GM21825 (cell line): ENCODE data around the gene RPUSD3.

Experiments used
- ATAC-seq: cut with Tn5 transposase; IDR thresholded peaks from one replicate; pipeline ENCODE4 v1.9.1; 2021; ENCODE audit warnings: mild to moderate bottlenecking, moderate library complexity; ENCODE audit not compliant: unreplicated experiment

The RPUSD3 gene

DNA sequence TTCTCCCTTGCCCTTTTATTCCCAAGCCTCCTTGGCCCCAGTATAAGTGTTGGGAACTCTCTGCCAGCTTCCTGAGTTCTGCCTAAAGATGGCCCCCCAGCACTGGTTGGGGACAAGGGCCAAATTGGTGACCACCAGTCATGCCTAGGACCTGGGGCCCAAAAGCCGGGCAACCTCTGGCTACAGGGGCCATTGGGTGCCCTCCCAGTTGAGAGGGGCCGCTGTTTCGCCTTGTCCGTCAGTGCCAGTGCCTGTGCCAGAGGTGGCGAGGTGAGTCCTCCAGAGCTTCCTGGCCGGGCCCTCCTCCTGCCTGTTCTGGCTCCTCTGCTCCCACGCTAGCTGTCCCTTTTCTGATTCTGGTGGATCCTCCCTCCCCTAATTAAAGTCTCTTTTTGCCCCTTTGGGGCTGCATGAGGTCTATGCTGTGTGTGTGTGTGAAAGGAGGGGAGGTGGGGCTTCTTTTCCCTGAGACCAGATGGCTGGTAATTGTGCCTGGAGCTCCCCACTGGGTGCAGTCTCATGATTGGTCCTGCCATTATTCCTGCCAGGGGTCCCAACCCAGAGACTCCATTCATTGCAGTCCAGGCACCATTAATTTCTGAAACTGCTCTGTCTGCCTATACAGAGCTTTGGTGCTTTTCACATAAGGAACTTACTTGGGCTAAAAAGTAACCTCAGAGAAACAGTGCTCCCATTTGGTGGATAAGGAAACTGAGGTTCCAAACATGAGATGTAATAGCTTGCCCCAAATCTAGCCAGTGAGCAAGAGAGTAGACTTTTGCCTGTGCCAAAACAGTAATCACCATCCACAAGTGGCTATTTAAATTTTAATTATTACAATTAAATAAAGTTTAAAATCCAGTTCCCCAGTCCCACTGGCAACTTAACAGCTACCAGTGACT is 36.9 kb downstream of the RPUSD3 start:
- ATAC-seq, result no peak

DNA sequence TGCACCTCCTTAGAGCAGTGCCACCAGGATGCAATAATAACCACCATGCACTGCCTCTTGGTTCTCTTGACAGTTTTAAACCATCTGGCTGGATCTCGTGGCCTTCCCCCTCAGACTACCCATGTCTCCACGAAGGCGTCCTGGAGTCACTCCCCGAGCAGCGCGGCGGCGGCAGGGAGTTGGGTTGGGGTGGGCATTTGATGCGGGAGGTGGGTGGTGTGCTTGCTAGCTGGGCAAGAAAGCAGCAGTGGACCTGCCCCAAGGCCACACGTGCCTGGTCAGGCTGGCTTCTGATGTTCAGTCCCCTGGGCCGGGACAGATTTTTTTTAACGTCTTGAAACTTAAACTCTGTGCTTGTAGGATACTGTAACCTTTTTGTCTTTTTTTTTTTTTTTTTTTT is 37.7 kb downstream of the RPUSD3 start:
- no peak for ATAC-seq

DNA sequence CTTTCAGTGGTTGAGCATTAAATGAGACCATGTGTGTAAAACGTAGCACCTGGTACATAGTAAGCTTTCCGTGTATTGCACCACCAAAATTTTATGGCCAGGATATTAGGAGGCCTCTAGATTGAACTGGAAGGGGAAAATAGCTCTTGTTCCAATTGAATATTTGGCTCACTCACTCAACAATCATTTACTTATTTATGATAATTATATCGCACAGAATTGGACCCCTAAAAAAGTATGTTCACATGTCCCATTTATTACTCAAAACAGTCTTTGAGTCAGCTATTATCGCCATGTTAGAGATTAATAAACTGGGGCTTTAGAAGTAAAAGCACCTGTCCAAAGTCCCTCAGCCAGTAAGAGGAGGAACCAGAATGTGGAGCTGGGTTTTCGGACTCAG is 38.8 kb downstream of the RPUSD3 start:
- ATAC-seq, result no peak

GRCh38 chr3:9803494-9803893 is 40.3 kb downstream of the RPUSD3 start:
- ATAC-seq, result no peak

DNA sequence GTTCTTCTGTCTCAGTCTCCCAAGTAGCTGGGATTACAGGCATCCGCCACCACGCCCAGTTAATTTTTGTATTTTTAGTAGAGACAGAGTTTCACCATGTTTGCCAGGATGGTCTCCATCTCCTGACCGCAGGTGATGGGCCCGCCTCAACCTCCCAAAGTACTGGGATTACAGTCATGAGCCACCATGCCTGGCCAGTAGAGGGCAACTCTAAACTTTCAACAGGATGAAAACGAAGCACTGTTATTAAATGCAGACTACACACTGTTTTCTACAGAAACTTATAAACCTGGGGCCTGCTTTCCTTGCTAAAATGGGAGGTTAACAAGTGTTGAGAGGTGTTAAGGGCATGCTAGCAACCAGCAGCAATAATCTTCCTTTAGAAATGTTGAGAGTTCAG is 43.3 kb downstream of the RPUSD3 start:
- no peak for ATAC-seq

GRCh38 chr3:9797196-9797945 is 46.4 kb downstream of the RPUSD3 start:
- no peak for ATAC-seq

GRCh38 chr3:9795207-9795606 is 48.6 kb downstream of the RPUSD3 start:
- no peak for ATAC-seq

DNA sequence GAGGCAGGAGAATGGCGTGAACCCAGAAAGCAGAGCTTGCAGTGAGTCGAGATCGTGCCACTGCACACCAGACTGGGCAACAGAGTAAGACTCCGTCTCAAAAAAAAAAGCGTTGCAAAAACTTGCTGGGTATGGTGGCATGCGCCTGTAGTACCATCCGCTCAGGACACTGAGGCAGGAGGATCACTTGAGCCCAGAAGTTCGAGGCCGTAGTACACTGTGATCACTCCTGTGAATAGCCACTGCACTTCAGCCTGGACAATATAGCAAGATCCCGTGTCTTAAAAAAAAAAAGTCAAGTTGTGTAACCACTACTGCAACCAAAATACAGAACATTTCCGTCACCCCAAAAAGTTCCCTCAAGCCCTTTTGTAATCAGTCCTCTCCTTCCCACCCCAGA is 49.4 kb downstream of the RPUSD3 start:
- ATAC-seq, result no peak

DNA sequence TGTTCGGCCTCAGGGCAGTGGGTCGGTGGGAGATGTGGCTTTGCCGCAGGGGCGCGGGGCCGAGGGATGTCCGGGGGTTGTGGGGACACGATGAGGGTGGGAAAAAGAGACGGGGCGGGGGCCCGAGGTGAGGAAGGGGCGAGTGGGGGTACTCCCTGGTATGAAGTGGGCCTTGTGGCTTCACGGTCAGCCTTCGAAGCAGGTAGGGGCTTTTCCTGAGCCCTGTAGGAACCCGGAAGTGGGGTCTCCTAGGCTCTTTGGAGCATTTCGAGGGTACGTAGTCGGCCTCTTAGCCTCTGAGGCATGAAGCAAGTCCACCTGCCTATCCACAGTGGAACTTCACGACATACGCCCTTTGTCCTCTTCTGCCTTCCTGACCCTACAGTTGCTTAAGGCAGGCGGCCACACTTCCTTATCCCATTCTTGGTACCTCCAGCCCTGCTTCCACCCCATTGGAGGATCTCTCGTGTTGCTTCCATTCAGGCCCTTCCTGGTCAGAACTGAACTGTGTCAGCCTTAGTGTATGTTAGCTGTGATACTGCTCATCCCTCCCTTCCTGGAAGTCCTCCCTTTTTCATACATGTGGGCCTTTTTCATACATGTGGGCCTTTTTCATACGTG is 50.5 kb downstream of the RPUSD3 start:
- ATAC-seq, result no peak

- ATAC-seq, result peak; percentile 80
Observed at GRCh38 chr3:9792405-9793160, 51.2 kb downstream of the RPUSD3 start, which contains the start of the genes ARPC4 and TADA3. ARPC4 (plus strand) TSS chr3:9793082; CDS start chr3:9793122, 40 bp downstream. TADA3 (minus strand) TSS chr3:9792473; CDS start chr3:9791466, 1,007 bp downstream.

DNA sequence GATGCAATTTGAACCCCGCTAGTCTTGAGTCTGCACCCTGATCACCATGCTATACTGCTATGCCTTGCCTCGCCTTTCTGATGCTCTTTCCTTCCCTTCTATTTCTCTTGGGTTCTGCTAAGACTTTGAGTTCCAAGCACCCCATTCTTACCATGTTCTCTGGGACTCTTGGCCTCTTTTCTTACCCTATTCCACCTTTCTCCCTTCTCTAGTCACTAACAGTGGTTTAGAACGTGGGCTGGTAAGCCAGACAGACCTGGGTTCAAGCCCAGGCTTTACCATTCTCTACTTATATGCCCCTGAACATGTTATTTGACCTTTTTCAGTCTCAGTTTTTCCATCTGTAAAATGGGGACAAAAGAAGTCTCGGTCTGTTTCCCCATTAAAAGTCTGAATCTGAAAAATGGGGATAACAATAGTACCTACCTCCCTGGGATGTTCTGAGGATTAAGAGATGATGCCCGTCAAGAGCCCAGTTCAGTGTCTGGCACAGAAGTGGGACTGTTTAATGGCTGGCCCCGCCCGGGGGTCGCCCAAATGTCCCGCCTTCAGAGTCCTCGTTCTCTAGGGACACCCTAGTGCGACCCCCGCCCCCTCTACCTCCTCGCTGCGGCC is 51.9 kb downstream of the RPUSD3 start:
- no peak for ATAC-seq

- ATAC-seq, result no peak
Observed at GRCh38 chr3:9791127-9791526, 52.7 kb downstream of the RPUSD3 start.
